Measurements from ENCODE around the gene CATSPER3.

CATSPER3 gene

DNA sequence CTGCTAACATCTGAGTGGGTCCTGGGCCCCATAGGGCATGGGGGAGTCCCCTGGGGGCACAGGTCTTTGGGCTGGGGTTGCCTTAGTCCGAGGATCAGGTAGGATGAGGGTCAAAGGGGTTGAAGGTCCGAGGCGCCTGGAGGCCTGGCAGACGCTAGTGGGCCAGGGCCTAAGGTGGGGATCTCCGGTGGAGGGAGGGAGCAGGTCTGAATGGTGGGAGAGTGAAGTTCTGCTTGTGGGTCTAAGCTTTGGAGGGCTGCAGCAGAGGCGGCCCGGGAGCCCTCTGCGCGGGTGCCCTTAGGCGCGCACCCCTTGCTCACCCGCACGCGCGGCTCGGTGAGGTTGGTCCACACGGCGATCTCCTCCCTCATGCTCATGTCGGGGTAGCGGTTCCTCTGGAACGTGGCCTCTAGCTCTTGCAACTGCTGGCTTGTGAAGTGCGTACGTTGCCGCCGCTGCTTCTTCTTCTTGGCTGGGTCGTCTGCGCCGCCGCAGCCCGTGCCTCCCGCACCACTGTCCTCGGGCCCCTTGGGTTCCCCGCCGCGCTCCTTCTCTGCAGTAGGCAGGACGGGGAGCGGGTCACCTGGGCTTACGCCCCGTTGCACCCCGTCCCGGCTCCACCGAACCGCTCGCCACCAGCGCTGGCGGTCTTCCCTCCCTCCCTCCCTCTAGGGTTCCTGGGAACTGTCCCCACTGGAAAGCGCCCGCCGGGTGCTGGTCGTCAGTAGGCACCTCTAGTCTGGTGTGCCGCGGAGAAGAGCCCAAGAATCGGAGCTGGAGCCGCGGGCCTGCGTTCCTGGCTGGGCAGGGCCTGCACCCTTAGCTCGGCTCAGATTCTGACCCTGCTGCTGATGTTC is 63.5 kb downstream of the CATSPER3 start:
- Mint-ChIP-seq H3K9me3 (peaks cover 3% of the 10 kb centered on the region), H3K27ac (peak overlapping the region in 1 of 3 experiments; percentile 58), H3K27me3 (ENCODE audit: low read depth) (peaks cover 86% of the 10 kb centered on the region), H3K36me3 (ENCODE audit: low read depth) (peaks cover 7% of the 10 kb centered on the region), H3K4me1 (peaks cover 40% of the 10 kb centered on the region), H3K4me3 (peak overlapping the region; percentile 73 to 84 (median 83))
- TF ChIP-seq, protein P1, sequence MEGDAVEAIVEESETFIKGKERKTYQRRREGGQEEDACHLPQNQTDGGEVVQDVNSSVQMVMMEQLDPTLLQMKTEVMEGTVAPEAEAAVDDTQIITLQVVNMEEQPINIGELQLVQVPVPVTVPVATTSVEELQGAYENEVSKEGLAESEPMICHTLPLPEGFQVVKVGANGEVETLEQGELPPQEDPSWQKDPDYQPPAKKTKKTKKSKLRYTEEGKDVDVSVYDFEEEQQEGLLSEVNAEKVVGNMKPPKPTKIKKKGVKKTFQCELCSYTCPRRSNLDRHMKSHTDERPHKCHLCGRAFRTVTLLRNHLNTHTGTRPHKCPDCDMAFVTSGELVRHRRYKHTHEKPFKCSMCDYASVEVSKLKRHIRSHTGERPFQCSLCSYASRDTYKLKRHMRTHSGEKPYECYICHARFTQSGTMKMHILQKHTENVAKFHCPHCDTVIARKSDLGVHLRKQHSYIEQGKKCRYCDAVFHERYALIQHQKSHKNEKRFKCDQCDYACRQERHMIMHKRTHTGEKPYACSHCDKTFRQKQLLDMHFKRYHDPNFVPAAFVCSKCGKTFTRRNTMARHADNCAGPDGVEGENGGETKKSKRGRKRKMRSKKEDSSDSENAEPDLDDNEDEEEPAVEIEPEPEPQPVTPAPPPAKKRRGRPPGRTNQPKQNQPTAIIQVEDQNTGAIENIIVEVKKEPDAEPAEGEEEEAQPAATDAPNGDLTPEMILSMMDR (IDR thresholded peaks at IDR 0.05; ENCODE audit: unreplicated experiment in 3 of 3), result no peak

DNA sequence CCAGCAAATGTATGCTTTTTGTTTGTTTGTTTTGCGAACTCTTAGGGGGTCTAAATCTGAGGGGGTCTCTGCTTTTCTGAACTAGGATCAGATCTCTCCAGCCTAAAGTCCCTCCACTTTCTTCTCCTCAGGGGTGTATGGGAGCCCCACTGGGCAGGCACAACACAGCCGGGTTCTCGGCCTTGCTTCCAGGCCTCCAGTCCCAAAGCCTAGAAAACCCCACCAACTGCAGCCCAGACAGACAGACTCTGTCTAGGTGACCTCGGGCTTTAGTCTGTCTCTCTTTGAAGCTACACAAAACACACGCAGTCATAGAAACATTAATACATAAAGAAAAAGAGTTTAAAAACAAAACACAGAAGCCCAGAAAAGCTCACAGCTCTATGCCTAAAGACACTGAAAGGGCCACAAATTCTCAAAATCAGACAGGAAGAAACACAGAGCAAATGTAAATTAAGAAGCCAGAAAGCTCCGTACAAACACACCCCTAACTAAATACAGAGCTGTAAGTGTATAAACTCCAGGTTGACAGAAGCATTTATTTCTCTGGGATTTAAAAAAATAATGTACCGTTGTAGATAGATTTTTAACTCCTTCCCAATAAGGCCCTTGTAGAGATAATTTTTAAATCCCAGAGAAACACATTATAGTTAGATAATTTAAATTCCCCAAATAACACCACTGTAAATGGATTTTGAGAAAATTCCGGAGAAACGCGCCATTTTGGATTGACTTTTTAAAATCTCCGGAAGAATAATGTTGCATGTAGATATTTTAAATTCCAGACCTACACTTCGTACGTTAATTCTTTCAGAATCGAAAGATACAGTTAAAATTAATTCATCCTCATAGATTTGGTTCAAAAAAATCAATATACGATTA is 64.3 kb downstream of the CATSPER3 start:
- H3K27ac Mint-ChIP-seq, result peak overlapping the region; percentile 46 to 85 (median 58)
- peaks cover 86% of the 10 kb centered on the region for H3K27me3 Mint-ChIP-seq (ENCODE audit: low read depth)
- TF ChIP-seq, protein P1 (IDR thresholded peaks at IDR 0.05; ENCODE audit: unreplicated experiment in 3 of 3), result no peak
- peaks cover 7% of the 10 kb centered on the region for H3K36me3 Mint-ChIP-seq (ENCODE audit: low read depth)
- H3K4me3 Mint-ChIP-seq, result peak overlapping the region; percentile 73 to 84 (median 83)
- peaks cover 3% of the 10 kb centered on the region for H3K9me3 Mint-ChIP-seq
- peaks cover 34% of the 10 kb centered on the region for H3K4me1 Mint-ChIP-seq

DNA sequence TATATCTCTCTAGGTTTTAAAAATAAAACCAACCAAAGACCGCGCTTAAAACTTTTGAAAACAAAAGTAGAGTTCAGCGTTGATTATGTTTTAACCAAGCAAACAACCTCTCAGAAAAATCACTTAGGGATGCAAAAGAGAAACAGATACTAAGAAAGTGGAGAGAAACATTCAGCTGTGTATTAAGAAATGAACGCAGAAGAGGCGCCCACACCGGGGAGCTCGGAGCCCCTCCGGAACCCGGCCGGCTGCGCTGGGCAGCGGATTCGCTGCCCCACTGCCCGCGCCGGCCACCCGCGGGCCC is 64.9 kb downstream of the CATSPER3 start:
- peak overlapping the region; percentile 73 to 84 (median 83) for H3K4me3 Mint-ChIP-seq

DNA sequence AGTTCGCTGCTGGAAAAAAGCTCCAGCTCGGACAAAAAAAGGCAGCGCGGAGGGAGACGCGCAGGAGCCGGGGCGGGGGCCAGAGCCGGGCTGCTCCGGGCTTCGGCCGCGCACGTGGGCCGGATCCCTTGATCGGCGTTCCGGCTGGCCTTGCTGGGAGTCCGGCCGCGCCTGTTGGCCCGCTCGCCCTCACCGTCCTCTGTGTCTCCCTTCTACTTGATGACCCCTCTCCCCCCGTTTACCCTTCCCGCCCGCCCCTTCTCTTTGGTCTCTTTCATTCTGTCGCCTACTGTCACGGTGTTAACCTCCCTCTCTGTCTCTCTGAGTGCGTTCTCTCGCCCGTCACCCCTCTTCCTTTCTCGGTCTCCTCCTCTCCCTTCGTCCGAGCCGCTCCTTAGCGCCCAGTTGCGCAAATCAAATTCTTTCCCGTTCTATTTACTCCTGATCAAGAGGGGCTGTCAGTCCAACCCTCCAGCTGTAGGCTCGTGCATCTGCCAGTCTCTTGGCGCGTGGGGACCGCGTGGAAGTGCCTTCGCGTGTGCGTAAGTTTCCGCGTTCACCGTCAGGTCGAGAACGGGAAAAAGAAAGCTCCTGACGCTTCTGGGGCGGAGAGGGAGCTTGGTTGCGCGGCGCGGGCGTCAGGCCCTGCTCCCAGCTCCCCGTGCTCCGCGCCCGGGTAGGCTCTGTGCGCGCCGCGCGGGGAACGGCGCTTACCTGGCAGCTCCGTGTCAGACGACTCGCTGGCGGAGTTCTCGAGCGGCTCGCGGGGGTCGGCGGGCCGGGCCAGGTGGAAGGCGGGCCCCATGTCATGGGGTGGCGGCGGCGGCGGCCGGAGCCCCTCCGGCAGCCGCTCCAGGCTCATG is 65.5 kb downstream of the CATSPER3 start:
- Mint-ChIP-seq H3K27me3 (ENCODE audit: low read depth) (peaks cover 90% of the 10 kb centered on the region), H3K27ac (peak overlapping the region in 1 of 3 experiments; percentile 65), H3K4me3 (peak overlapping the region; percentile 81 to 86 (median 85)), H3K36me3 (ENCODE audit: low read depth) (peaks cover 4% of the 10 kb centered on the region), H3K4me1 (peaks cover 28% of the 10 kb centered on the region), H3K9me3 (peaks cover 3% of the 10 kb centered on the region)
- TF ChIP-seq, protein P1 (IDR thresholded peaks at IDR 0.05; ENCODE audit: unreplicated experiment in 3 of 3), result no peak

More for the DNA sequence above, 64.9 kb downstream of the CATSPER3 start:
- TF ChIP-seq, protein P1 (IDR thresholded peaks at IDR 0.05; ENCODE audit: unreplicated experiment in 3 of 3), result no peak
- peaks cover 30% of the 10 kb centered on the region for H3K4me1 Mint-ChIP-seq
- H3K9me3 Mint-ChIP-seq, result peaks cover 3% of the 10 kb centered on the region
- no peak overlapping the region for H3K27ac Mint-ChIP-seq
- H3K27me3 Mint-ChIP-seq (ENCODE audit: low read depth), result peaks cover 86% of the 10 kb centered on the region
- H3K36me3 Mint-ChIP-seq (ENCODE audit: low read depth), result peaks cover 5% of the 10 kb centered on the region

DNA sequence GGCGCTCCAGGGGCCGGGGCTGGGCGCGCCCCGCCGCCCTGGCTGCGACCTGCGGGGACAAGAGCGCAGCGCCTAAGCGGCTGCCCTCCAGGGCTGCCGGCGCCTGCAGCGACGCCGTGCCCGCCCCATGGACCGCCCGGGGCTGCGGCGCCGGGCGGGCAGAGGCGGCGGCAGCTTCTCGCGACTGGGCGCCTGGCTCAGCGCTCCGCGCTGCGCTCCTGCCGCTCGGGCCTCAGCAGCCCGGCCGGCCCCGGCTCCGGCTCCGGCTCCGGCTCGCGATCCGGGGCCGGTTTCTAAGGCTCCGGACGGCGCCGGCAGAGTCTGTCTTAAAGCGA is 66.2 kb downstream of the CATSPER3 start, which contains the start of gene PITX1:
Gene PITX1, minus strand, starts transcription at position 328 of the 335 bp plus-strand sequence. CDS start 347 bp downstream, outside the sequence.
- Mint-ChIP-seq H3K9me3 (peaks cover 3% of the 10 kb centered on the region), H3K27me3 (ENCODE audit: low read depth) (peaks cover 94% of the 10 kb centered on the region), H3K36me3 (ENCODE audit: low read depth) (peaks cover 4% of the 10 kb centered on the region), H3K4me3 (peak within 1 kb of the TSS; percentile 85 to 90 (median 88)), H3K4me1 (peaks cover 28% of the 10 kb centered on the region), H3K27ac (peak within 1 kb of the TSS in 2 of 3 experiments; percentile 9 to 65)
- TF ChIP-seq, protein P1 (IDR thresholded peaks at IDR 0.05; ENCODE audit: unreplicated experiment in 3 of 3), result no peak
